ENCODE data around the gene BRPF1.

The BRPF1 gene

DNA sequence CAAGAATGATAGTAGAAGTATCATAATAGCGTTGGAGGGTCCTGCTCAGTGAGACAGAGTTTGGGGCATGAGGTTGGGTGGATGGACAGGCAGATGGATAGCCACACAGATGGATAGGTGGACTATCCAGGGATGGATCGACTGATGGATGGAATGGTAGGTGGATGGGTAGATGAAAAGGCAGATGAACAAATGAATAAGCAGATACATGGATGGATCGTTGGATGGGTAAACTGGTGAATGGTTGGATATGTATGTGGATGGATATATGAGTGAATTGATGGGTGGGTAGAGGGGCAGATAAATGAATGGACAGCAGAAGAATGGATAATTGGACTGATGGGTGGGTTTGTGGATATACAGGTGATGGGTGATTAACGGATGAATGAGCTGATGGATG lies 18.4 kb upstream of the BRPF1 start:
- TF ChIP-seq, protein P1, sequence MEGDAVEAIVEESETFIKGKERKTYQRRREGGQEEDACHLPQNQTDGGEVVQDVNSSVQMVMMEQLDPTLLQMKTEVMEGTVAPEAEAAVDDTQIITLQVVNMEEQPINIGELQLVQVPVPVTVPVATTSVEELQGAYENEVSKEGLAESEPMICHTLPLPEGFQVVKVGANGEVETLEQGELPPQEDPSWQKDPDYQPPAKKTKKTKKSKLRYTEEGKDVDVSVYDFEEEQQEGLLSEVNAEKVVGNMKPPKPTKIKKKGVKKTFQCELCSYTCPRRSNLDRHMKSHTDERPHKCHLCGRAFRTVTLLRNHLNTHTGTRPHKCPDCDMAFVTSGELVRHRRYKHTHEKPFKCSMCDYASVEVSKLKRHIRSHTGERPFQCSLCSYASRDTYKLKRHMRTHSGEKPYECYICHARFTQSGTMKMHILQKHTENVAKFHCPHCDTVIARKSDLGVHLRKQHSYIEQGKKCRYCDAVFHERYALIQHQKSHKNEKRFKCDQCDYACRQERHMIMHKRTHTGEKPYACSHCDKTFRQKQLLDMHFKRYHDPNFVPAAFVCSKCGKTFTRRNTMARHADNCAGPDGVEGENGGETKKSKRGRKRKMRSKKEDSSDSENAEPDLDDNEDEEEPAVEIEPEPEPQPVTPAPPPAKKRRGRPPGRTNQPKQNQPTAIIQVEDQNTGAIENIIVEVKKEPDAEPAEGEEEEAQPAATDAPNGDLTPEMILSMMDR (IDR thresholded peaks at IDR 0.05; ENCODE audit: borderline replicate concordance, insufficient read depth, low read depth, low read length), result no peak
- H3K4me3 ChIP-seq (ENCODE audit: low read depth, low read length), result no peak overlapping the region

DNA sequence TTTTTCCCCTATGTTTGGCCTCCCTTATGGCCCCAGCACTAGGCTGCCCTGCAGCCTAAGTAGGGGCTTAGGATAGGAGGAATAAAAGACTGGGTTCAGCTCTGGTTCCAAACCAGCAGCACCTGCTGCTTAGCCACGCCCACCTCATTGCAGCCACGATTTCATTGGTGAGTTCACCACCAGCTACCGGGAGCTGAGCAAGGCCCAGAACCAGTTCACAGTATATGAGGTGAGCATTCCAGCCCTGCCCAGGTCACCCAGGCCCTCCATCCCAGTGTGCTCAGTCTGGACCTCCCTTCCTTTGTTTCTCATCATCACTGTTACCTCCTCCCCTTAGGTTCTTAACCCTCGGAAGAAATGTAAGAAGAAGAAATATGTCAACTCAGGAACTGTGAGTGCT lies 16.4 kb upstream of the BRPF1 start:
- TF ChIP-seq, protein P1 (IDR thresholded peaks at IDR 0.05; ENCODE audit: borderline replicate concordance, insufficient read depth, low read depth, low read length), result no peak
- no peak overlapping the region for H3K4me3 ChIP-seq (ENCODE audit: low read depth, low read length)

DNA sequence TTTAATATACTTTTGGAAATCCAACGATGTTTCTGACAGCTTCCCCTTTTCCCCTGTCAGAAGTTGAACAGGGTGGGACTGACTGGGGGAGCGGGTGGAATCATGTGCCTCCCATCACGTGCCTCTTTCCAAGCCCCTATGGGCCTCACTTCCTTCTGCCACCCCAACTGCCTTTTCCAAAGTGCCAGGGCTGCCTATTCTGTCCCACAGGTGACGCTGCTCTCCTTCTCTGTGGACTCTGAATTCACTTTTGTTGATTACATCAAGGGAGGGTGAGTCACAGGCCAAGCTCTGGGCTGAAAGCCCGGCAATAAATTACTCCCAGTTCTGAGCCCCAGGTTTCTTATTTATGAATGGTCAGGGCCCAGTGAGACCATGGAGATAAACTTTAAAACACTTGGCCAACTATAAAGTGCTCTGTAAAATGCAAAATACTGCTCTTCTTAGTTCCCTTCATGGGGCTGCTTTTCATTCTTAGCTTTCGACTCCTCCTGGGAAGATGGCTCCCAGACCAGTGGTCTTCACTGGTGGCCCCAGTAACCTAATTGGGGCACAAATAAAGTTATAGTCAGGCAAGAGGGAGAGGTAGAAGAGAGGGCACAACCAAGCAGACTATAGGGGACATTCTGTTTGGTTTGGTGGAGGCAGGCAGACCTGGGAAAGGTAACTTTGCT lies 15.6 kb upstream of the BRPF1 start:
- TF ChIP-seq, protein P1 (IDR thresholded peaks at IDR 0.05; ENCODE audit: borderline replicate concordance, insufficient read depth, low read depth, low read length), result no peak
- no peak overlapping the region for H3K4me3 ChIP-seq (ENCODE audit: low read depth, low read length)

DNA sequence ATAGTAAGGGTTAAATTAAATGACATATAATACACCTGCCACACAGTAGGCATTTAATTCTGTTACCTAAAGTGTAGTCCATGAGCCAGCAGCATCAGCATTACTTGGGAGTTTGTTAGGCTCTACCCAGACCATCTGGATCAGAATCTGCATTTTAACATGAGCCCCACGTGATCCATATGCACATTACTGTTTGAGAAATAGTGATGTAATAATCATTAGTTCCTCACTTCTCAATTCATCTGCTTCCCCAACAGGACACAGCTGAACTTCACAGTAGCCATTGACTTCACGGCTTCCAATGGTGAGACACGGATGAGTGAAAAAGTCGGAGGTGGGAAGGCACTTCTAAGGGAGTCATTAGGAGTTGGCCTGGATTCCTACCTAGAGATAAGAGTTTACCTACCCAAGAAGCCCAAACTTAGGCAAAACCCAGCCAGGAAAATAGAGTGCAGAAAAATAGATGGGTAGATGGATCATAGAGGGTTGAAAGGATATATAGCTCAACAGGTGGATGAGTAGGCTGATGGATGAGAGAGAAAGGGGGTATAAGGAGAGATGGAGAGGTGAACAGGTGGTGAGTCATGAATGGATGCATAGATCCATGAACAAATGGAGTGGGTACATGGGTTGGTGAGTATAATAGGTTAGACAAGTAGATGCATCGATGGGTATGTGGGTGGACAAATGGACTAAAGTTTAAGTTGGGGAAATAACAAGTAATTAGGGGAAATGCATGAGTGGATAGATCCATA lies 14.6 kb upstream of the BRPF1 start:
- H3K4me3 ChIP-seq (ENCODE audit: low read depth, low read length), result no peak overlapping the region
- TF ChIP-seq, protein P1 (IDR thresholded peaks at IDR 0.05; ENCODE audit: borderline replicate concordance, insufficient read depth, low read depth, low read length), result no peak

DNA sequence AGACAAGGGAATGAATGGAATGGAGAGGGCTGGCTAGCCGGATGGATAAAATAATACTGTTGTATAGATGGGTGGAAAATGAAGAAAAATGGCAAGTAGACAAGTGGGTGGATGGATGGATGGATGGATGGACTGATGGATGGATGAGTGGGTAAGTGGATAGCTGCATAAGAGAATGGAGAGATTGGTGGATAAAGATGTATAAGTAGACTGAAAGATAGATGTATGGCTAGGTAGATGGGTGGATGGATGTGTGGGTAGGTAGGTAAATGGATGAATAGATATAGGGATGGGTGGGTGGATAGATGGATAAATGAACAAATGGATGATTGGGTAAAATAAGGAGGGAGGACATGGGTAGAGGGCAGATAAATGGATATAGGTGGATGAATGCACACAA lies 14.0 kb upstream of the BRPF1 start:
- TF ChIP-seq, protein P1 (IDR thresholded peaks at IDR 0.05; ENCODE audit: borderline replicate concordance, insufficient read depth, low read depth, low read length), result no peak
- H3K4me3 ChIP-seq (ENCODE audit: low read depth, low read length), result no peak overlapping the region

DNA sequence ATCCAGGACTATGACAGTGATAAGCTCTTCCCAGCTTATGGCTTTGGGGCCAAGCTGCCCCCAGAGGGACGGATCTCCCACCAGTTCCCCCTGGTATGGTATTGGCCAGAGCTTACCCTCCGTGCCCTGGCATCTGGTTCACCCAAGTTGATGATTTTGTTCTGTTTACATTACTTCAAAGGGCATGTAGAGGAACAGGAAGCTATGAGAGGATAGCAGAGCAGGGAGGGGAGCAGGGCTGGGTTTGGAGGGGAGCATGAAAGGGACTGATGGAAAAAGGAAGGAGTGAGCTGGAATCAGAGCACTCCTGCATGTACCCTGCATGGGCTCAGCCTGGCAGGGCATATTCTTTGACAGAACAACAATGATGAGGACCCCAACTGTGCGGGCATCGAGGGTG lies 13.4 kb upstream of the BRPF1 start:
- TF ChIP-seq, protein P1 (IDR thresholded peaks at IDR 0.05; ENCODE audit: borderline replicate concordance, insufficient read depth, low read depth, low read length), result no peak
- H3K4me3 ChIP-seq (ENCODE audit: low read depth, low read length), result no peak overlapping the region

Measured in GM12875 (cell line).